Measurements from ENCODE around the gene CERS1.
"Not testable (repeated sequence)": the region's sequence is repeated elsewhere in the genome, so short reads cannot be mapped to it uniquely, and the experiment has no call there.

CERS1 gene

DNA sequence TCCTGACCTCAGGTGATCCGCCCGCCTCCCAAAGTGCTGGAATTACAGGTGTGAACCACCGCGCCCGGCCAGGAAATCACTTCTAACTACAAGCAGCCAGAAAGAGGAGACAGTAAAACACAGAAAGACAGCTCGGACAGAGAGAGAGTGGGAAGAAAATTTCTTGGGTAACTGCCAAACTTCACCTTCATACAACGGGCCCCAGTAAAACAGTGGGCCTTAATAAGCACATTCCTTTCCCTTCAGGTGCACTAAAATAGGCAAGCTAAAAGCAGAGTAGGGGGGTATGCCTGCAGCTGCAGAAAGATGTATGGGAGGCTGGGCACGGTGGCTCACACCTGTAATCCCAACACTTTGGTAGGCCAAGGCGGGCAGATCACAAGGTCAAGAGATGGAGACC is 21.6 kb upstream of the CERS1 start:
- DNase-seq: not testable (repeated sequence)

DNA sequence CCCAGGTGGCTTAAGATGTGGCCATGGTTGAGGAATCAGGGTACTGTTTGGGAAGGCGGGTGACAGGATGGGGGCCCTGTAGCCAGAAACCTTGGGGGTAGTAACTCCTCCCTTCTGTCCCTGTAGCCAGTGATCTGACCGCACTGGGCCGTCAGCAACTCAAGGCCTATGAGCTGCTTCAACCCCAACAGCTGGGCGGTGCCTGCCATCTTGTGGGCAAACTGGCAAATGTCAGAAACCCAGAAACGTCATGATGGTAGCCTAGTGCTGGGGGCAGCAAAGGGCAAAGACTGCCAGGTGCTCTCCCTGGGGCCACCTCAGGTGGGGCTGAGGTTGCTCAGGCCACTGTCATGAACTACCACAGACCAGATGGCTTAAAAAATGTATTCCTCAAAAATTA is 19.7 kb upstream of the CERS1 start:
- DNase-seq: no peak

DNA sequence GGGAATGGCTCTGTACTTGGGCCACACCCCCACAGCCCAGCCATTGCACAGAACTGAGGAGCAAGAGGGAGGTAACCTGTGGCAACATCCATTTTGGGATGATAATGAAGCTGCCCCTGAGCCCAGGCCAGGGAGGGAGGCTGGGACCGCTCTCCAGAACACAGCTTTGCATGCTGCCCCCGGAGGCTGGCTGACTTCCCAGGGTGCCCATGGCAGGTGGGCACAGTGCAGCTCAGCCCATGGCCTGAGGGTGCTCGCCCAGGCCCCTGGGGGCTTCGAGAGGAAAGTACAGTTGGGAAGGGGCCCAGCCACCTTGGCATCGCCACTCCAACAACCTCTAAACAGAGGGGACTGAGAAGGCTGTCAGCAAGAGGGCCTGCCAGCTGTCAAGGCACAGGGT is 17.5 kb upstream of the CERS1 start:
- DNase-seq: no peak

DNA sequence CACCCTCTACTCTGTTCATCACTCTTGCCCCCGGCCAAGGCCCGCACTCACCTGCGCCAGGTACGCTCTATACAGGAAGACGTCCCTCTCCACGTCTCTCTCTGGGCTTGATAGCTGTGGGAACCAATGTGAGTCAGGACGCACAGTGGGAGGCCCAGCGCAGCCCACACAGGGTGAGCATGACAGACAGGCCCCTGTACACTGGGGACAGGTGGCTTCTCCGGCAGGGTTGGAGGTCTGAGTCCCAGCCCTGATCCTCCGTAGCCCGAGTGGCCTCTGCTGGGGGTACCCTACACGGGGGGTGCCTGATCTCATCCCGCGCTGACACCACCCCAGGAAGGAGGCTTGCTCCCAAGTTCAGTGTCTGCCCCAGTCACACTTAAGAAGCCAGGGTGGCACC is 17.0 kb upstream of the CERS1 start:
- no peak for DNase-seq

DNA sequence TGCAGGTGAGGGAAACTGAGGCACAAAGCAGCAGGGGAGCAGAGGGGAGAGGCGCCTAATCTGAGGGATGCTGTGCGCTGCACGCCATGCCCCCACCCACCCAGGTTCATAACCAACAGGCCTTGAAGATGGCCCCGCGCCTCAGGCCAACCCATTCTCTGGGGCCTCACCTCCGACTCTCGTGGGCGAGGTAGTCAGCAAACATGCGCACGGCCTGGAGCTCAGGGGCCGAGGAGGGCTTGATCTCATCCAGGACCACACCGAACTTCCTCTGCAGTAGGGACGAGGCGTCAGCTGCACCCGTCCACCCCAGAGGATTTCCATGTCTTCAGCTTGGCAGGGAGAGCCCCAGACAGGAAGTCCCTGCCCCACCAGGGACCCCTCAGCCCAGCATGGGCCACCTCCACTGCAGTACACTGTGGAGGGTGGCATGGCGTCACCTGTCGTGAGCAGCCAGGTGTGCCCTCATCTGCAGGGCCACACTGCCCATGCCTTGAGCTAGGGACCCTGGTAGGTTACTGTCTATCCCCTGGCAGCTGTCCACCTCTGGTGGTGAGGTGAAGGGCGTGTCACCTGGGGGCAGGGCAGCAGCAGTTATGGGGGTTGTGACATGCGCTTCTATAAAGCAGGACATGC is 15.0 kb upstream of the CERS1 start:
- no peak for DNase-seq

DNA sequence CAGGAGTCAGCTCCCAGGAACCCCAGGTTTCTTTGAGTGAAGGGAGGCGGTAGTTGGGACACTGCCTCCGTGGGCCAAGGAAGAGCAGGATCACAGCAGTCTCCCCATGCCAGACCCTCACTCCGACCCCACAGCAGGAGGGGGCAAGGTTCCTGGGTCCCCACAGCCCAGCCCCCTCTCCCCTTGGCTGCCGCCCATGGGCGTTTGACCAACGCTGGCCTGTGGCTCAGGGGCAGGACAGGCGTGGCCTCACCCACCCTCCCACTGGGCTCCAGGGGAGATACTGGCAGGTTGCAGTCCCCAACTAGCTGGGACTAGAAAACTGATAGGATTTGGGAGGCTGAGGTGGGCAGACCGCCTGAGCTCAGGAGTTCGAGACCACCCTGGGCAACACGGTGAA is 14.1 kb upstream of the CERS1 start:
- no peak for DNase-seq

DNA sequence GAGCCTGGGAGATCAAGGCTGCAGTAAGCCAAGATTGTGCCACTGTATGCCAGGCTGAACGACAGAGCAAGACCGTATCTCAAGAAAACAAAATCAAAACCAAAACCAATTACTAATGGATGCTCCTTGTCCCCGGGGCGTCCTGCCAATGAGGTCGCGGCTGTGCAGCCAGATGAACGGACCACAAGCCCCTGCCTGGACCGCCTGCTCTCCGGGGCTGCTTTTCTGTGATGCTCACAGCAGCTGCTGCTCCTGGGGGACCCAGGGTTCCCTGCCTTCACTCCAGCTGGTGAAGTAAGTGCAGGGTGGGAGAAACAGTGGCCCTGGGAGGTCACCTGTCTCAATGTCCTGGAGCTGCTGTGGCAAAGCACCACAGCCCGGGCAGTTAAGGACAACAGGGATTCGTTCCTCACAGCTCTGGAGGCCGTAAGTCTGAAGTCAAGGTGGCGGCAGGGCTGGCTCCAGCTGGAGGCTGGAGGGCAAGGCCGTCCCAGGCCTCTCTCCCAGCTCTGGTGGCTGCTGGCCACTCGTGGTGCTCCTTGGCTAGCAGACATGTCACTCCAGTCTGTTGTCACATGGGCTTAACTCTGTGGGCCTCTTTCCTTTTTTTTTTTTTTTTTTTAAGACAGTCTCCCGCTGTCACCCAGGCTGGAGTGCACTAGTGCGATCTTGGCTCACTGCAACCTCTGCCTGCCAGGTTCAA is 13.1 kb upstream of the CERS1 start:
- no peak for DNase-seq

DNA sequence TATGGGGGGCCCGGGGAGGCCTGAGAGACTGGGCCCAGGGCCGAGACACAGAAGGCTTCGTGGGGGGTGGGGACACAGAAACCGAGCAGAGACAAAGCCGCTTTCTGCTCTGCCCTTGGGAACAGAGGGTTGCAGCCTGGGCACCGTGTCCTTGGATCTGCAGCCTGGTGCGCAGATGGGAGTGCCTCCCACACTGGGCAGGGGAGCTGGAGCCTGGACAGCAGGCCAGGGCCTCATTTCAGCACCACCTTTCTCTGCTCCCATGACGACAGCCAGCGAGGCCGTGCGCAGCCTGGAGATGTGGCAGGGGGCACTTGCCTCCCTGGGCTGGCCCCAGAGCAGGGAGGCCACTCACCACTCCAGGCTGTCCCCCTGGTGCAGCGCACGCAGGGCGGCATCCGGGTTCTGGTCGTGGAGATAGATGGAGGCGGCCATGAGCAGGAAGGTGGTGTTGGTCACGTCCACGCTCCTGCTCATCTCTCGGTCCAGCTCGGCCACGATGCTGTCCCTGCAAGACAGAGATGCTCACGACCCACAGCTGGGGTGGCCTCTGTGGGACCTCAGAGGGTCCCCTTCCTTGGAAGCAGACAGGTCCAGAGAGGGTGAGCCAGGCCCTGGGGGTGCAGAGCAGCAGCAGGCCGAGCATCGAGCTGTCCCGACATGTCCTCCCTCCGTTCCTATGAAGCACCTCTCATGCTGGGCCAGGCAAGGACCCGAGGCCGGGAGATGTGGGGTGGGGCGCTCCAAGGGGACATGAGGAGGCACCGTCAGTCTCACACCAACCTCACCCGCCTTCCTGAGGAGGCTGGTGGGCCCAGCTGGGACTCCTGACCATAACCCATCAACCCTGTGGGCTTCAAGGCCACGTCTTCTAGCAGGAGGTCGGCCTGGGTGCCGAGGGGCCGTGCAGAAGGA is 10.9 kb upstream of the CERS1 start:
- DNase-seq: no peak

DNA sequence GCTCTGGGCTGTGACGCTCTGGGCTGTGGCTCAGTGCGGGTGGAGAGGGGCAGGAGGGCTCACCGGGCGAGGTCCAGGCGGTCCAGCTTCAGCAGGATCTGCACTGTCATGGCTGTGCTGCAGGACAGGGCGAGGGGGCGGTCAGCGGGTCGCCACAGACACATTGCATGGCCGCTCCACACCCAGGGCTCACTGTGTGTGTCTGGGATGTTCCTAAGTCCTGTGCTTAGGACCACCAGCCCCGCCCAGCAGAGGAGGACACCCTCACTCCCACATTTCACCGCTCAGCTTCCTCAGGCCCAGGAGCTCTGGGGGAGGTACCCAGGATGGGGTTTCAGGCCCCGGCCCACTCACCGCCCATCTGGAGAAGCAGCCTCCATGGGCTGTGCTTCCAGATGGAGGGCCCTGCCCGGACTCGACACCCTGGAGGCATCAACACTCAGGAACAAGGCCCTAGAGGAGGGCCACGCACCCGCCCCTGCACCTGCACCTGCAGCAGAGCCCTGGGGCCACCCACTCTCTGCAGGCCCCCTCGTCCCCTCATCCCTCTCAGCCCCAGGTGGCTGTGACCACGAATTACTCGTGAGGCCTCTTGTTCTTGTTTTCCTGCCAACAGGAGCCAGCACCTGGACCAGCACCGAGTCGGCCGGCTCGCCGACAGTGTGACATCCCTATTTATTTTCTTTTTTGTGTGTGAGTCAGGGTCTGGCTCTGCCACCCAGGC is 9.7 kb upstream of the CERS1 start:
- no peak for DNase-seq

DNA sequence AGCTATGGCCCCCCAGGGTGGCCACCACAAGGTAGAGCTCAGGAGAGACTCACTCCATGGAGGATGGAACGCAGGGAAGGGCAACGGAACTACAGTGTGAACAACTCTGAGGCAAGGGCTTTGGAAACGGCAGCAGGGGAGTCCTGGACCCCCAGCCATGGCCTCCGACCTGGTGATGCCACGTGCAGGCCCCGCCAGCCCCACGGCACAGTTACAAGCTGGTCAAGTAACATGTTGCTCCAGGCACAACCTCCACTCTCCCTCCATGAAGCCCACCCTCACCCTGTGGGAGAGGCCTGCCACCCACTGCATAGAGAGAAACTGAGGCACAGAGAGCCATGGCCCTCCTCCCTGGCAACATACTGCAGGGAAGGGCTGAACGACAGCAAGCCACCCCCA is 9.1 kb upstream of the CERS1 start:
- no peak for DNase-seq

DNA sequence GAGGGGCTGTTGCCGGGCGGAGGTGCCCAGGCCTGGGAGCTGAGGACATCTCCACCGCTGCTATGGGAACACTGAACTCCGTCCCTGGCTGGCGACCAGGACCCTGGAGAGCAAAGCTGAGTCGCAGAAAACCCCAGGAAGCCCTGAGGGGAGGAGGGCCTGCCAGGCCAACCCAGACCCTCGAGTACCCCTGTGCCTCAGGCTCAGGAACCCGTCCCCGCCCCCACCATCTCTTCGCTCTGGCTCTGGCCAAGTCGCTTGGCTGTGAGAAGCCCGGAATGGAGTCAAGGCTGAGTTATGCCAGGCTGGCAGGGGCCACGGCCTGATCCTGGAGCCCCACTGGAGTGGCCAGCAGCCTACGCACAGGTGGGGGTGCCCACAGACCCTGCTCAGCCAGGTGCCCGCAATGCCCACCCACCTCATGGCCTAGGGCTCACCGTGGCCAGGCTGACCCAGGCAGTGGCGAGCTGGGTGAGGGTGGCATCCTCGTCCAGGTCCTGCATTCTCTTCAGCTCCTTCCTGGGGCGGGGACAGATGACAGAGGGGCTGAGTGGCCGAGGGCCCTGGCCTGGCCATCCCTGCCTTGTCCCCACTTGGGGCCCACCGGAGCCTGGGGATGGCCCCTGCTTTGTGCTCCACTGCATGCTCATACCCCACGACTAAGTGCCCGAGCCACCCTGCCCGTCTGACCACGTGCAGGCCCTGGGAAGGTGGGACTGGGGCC is 8.5 kb upstream of the CERS1 start:
- no peak for DNase-seq

DNA sequence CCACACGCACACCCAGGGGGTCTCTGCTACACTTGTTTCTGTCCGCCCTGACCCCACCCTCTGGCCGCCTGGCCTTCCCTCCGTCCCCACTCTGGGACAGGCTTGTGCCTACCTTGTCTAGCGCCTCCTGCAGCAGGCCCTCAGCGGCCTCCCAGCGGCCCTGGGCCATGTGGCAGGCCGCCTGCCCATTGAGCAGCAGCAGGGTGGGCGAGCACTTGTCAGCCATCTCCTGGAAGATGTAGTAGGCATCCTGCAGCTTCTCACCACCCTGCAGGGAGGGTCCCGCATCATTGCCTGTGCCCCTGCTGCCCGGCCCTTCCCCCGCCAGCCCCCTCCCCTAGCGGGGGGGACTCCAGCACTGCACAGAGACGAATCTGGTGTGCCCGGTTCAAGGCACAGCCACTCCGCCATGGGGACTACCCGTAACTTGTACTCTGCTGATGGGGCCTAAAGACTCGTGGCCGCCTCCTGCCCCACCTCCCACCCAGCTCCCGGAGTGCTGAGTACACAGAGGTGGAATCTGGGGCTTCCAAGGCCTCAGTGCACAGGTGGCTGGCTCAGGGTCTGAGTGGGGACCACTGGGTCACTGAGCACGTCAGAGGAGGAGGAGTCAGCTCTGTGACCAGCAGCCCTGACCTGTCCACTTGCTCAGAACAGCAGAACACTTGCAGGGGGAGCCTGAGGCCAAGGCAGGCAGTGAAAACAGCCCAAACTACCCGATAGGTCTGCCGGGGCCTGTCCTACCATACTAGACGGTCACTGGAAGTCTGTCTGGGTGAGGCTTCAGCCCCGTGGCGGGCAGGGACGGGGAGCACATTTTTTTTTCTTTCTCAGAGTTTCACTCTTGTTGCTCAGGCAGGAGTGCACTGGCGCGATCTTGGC is 7.4 kb upstream of the CERS1 start:
- DNase-seq: no peak

DNA sequence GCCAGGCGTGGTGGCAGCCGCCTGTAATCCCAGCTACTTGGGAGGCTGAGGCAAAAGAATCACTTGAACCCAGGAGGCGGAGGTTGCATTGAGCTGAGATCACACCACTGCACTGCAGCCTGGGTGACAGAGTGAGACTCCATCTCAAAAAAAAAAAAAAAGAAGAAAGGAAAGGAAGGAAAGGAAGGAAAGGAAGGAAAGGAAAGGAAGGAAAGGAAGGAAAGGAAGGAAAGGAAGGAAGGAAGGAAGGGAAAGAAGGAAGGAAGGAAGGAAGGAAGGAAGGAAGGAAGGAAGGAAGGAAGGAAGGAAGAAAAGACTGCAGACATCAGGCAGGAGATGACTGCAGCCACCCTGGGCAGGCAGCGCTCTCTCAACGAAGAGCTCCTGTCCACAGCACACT is 6.6 kb upstream of the CERS1 start:
- DNase-seq: not testable (repeated sequence)

DNA sequence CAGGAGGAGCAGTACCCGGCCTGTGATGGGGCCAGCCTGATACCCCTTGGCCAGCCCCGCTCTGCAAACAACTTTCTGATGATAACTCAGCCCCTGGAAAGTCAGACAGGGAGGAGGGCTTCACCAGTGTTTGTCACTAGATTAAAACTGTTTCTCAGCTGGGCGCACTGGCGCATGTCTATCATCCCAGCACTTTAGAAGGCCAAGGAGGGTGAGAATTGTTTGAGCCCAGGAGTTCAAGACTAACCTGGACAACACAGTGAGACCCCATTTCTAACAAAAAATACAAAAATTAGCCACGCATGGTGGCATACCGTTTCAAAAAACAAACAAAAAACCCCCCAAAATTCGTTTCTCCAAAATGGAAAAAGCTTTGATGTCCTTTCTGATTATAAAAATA is 5.5 kb upstream of the CERS1 start:
- no peak for DNase-seq

DNA sequence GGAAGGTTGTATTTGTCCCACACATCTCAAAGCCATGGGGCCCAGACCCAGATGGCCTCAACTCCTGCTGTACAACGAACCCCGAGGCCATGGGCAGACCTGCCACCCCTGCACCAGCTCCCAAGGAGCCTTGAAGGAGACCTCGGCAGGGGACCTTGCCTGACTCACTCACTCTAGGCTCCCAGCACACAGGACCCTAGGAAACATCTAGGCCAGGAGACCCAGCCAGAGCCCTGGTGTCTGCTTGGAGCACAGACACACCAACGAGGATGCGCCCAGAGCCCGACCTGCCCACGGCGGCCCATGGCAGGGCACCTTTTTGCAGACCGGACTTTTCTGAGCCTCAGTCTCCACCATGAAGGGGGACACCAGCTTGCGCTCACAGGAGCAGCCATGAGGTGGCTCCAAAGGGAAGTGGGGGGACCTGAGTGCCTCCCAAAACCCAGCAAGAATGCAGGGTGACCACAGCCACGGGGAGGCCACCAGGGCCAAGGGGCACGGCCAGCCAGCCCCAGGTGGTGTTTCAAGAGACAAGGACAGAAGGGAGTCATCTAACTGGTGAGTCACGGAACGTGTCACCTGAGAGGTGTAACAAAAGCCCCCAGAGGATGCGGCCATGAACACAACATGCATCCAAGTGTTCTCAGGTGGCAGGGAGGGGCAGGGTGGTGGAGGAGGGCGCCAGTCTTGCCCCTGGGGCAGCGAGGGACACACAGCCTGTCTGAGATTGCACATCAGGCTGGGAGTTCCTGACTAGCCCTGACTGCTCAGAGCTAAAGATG is 4.9 kb upstream of the CERS1 start:
- no peak for DNase-seq

DNA sequence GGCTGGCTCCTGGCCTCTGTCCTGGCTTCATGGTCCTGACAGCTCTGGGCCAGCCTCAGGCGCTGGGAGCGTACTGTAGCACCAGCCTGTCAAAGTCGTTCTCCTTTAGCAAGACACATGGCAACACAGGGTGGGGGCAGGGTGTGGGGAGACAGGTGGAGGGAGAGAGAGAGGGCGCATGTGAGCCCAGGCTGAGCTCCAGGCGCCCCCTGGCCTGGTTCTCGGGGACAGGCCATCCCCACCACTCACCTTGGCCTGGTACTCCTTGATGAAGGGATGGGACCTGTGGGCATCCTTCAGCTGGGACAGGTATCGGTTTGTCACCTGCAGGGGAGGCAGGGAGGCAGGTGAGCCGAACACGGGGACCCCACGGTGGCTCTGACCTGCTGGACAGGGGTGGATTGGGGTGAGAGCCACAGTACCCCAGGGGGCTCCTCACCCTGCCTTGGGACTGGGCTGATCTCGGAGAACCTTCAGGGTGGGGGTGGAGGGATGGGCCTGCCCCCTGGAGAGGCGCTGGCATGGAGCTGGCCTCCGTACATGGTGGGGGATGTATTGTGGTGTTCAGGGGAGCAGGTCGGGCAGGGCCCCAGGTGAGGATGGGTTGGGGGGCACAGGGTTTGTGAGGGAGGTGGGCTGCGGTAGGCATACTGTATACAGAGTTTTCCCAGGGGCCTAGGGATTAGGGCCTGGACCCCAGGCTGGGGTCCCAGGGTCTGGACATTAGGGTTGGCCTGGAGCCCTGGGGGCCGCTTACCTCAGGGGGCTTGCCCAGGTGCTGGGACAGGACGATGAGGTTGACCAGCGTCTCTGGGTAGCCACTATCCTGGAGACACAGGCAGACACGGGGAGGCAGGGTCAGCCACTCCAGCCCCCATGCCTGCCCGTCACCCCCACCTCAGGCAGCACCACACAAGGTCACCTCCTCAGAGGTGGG is 3.9 kb upstream of the CERS1 start:
- DNase-seq: no peak

DNA sequence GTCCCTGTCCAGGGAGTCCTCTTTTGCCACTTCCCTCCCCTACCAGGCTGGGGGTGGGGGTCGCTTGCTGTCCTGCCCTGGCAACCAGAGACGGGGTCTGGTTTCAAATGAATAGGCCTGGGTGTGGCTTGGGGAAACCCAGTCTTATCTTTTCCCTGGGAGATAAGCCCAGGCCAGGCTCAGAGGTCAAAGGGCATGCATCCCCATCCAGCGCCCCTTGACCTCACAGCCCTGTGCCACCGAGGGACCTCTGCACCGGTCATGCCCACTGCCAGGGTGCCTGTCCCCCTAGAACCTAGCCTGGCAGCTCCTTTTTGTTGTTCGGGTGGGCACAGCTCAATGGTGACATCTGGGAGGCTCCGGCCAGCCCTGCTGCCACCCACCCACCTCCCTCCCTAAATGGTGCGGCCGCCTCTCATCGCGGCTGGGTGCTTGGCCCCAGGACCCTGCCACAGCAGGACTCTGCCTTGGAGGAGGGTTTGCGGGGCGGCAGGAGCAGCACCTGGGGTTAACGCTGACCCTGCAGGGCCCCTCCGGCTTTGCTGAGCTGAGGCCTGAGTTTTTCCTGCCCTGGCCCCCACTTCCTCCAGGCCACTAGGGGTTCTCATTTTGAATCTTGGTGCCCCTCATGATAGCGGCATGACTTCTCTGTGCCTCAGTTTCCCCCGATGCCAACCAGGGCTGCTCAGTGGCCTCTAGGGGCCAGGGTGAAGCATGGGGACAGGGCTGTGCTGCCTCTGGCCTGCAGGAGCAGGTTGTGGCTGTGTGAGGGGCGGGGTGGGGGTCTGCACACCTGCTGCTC is 2.9 kb upstream of the CERS1 start:
- DNase-seq: no peak

DNA sequence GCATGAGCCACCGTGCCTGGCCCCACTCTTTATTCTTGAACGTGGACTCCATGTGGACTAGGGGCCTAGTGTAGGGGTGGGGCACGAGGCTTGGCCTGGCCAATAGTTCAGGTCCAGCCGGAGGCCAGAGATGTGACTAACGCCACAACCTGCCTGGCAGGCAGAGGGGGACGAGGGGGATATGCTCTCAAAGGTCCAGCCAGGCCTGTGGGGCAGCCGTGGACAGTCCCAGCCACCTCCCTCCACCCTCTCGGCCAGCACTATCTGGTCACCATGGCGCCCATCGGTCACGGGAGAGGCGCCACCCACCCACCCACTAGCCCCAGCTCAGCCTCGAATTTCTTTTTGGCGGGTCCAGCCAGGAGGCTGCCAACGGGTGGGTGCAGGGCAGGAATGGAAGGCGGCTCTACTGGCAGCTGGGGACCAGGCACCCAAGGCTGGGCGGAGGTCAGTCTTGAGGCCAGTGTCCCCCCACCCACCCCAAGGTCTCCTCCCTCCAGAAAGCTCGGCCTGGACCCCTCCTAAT is 2.2 kb upstream of the CERS1 start:
- DNase-seq: no peak
